GM21737 (cell line): ENCODE measurements around the gene FAM156A.
"Not testable (repeated sequence)": the region's sequence is repeated elsewhere in the genome, so short reads cannot be mapped to it uniquely, and the experiment has no call there.

ENCODE experiments used
- ATAC-seq: cut with Tn5 transposase; IDR thresholded peaks from one replicate; pipeline ENCODE4 v1.9.1; 2021; ENCODE audit warnings: mild to moderate bottlenecking, moderate library complexity; ENCODE audit not compliant: unreplicated experiment

FAM156A gene

GRCh38 chrX:52905531-52905930 lies 52.8 kb downstream of the FAM156A start:
- not testable (repeated sequence) for ATAC-seq
